Muscle of back (tissue), 11 donors: ENCODE data around the gene CEP72. TPM values are rescaled to one million over a fixed set of nuclear protein-coding genes. Genes with fewer than 3 reads are reported as not detected.
A peak's percentile ranks its signal among the peaks of the same experiment; 100 is the strongest.
"Not testable (repeated sequence)": the region's sequence is repeated elsewhere in the genome, so short reads cannot be mapped to it uniquely, and the experiment has no call there.

Source experiments
- DNase-seq, 3 donors: peaks; one replicate each; pipeline versions ENCODE4 v3.0.0 to v3.0.0-alpha.2; 2013
- polyA plus RNA-seq, 10 donors: library from polyadenylated mRNA; unstranded; fragments of 120-200 nt; gene quantifications; one replicate each; pipeline ENCODE4 v1.2.1, GENCODE V29; 2013; ENCODE audit not compliant: insufficient read length in 10 of 10

Gene CEP72
- polyA plus RNA-seq, 10 donors = 3.0 to 6.5 (median 3.9) TPM

DNA sequence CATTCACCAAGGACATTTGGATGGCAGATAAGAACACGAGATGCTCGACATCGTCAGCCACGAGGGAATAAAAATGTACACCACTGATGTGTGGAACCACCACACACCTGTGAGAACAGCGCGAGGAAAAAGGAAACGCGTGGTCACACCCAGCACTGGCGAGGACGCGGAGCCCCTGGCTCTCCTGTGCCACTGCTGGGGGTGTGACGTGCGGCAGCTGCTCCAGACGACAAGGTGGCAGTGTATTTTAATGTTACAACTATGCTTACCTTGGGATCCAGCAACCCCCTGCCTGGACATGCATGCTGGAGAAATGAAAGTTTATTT, 13.6 kb upstream of the CEP72 start:
- no peak for DNase-seq

- no peak for DNase-seq
These were observed 11.1 kb upstream of the CEP72 start for GRCh38 chr5:600886-601541.

- DNase-seq = no peak
These were observed 10.2 kb upstream of the CEP72 start for GRCh38 chr5:601771-602465.

DNA sequence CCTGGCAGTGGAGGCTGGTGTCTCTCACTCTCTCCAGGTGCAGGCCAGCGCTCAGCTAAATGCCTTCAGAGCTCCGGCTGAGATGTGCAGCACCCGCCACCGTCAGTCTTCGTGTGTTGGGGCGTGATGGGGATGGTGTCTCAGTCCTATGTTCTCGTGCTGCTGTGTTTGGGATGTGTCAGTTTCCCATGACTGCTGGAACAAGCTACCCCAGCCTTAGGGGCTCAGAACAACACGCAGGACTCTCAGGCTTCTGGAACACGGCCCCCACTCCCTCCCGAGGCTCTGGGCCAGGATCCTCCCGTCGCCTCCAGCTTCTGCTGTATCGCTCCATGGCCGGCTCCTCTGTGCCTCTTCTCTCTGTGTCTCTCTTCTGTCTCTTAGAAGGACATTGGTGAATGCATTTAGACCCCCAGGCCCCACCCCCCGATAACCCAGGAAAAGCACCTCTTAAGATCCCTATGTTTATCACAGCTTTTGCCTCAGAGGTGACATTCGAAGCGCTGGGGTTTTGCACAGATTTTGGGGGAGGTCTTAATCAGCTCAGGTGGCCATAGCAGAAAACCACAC, 9.6 kb upstream of the CEP72 start:
- DNase-seq = no peak

DNA sequence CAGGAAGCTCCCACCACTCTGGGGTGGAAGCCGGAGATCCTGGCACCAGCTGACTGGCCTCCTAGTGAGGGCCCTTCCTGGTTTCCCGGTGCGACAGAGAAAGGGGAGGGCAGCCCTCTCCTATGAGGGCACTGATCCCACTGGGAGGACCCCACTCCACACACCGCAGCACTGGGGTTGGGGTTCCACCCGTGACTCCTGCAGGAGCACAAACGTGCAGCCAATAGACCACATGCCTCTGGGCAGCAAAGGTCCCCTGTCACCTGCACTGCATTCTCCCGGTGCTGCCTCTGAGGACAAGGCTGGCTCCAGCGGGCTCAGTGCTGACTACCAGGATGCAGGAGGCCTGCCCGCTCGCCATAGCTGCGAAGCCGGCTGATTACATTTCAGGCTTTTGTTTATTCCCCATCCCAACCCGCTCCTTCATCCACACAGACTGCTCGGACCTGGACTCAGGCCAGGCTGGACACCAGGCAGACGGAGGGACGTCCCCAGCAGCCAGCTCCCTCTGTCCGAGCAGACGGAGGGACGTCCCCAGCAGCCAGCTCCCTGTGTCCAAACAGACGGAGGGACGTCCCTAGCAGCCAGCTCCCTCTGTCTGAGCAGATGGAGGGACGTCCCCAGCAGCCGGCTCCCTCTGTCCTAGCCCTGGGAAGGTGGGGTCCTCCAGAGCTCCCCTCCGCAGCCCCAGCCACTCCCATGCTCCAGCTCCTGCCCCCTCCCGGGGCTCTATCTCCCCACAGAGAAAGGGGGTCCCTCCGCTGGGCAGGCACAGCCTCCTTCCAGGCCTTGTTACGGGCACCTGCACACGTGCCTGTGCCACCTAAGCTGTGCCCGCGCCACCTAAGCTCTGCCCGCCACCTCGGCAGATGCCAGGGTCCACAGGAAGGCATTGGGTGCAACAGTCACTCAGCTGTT, 8.8 kb upstream of the CEP72 start:
- DNase-seq = no peak

- DNase-seq = no peak
These were observed 7.7 kb upstream of the CEP72 start for GRCh38 chr5:604391-604831.

GRCh38 chr5:605090-605489, 7.0 kb upstream of the CEP72 start:
- not testable (repeated sequence) for DNase-seq

DNA sequence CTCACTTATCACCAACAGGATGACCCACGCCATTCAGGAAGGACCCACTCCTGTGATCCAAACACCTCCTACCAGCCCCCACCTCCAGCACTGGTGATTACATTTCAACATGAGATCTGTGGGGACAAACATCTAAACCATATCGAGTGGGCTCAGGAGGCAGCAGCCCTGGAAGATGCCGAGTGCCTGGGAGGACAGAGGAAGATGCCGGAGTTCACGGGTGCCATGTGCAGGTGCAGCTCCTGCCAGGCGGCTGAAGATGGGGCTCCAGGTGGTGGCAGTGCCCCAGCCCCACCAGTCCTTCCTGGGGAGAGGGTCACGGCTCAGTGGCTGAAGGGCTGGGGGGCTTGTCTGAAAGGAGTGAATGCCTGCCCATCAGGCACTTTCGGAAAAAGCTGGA, 6.1 kb upstream of the CEP72 start:
- DNase-seq = no peak

- DNase-seq = no peak
These were observed 5.4 kb upstream of the CEP72 start for GRCh38 chr5:606526-607399.

DNA sequence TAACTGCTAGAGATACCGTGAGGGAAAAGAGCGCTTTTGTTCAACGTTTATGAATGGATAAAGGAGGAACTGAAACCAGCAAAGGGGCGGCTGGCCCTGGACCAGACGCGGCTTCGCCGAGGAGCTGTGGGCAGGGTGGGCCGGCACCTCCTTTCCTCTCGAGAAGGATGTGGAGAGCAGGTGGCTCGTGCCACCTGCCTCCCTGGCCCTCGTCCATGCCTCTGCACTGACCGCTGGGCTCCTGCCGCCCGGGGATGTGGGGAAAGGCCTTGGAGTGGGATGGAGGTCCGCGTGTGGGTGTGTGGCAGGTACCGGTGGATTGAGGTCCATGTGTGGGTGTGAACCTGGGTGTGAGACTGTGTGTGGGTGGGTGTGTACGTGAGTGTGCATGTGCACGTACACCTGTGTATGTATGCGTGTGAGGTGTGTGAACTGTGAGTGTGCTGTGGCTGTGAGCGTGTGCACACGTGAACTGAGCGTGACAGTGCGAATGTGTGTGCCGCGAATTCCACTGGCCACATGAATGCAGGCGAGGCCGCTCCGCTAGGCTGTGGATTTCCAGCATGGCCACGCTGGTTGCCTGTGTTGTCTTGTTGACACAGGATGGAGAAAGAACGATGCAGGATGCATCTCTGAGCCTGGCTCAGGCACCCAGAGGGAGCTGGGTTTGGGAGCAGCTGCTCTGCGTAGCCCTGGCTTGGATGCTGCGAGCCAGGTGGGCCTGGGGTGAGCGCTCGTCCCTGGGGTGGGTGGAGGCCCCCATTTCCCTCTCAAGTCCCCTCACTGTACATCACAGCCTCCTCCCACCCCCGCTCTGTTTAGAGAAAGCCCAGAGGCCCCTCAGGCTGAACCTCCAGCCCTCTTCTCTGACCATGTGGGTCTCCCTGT, 4.4 kb upstream of the CEP72 start:
- DNase-seq = no peak

DNA sequence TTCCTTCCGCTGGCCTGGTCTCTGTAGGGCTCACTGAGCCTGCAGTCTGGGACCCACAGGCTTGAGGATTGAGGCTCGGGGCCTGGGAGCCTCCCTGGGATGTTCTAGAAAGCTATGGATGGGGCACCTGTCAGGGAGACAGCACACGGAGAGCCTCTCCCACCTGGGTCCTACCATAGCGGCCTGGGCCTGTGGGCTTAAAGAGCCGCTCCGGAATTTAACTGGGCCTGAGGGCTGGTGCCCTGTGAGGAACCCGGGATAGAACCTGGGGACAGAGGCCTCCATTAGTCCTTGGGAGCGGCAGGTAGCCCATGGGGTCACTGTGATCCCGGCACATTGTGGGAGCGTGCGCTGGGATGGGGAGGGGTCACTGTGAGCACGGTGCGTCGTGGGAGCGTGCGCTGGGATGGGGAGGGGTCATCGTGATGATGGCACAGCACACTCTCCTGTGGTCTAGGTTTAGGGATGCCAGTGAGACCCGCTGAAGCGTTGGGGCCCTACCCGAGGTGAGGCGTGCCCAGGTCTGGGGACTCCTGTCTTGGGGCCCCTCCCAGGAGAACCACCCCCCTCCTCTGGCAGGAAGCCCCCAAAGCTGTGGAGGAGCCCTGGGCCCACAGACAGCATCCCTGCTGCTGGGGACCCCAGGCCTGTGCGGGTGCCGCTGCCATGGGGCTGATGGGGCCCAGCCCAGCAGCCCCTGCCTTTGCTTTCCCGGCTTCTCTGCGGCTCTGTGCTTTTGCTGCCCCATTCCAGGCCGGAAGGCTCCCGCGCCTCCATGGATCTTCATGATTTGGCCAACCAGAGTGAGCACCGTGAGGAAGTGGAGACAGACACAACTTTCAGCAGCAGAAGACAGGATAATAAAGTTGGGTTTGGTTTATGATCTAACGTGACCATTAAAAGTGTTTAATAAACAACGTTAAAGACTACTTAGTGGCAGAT, 3.4 kb upstream of the CEP72 start:
- no peak for DNase-seq

- DNase-seq = no peak
These were observed 2.6 kb upstream of the CEP72 start for GRCh38 chr5:609506-609905.

DNA sequence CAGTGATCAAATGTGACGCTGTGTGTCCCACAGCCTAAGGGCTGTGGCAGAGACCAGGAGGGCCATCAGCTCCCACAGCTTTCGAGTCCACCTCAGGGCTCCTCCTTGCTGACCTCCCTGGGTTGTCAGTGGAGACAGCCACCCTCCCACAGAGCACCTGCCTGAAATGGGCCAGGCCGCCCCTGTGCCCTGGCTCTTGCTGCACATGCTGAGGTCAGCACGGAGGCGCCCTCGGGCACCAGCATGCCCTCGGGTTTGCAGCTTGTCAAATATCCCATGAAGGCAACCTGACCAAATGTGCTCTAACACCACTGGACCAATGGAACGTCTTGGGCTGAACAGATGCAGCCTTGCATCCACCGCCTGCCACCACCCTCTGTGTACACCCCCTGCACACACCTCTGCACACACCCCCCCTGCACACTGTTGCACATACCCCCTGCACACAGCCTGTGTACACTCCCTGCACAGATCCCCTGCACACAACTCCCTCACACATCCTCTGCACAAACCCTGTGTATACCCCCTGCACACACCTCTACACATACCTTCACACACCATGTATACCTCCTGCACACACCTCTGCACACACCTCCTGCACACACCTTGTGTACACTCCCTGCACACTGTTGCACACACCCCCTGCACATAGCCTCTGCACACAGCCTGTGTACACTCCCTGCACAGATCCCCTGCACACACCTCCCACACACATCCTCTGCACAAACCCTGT, 2.0 kb upstream of the CEP72 start:
- DNase-seq = no peak

DNA sequence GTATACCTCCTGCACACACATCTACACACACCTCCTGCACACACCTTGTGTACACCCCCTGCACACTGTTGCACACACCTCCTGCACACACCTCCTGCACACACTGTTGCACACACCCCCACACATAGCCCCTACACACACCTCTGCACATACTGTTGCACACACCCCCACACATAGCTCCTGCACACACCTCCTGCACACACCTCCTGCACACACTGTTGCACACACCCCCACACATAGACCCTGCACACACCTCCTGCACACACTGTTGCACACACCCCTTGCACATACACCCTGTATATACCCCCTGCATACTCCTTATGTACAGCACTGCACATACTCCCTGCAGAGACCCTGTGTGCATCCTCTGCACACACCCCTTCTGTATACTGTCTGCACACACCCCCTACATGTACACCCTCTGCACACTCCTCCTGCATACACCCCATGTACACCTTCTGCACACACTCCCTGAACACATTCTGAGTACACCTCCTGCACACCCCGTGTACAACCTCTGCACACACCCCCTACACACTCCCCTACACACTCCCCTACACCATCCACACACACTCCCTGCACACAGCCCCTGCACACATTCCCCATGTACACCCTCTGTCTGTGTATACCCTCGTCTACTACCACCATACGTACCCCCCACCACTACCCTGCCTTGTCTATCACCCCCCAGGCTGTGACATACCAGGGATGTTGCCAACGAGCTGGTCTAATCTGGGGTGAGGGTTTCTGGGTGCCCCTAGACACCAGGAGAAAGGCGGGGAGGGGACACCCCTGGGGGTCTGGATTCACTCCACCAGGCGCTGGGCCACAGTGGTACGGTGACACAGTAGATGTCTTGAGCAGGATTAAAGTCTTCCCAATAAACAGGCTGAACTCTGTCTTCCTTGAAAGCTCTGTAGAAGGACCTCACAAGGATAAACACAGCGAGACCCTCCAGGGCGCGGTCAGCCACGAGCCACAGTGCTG, 1.1 kb upstream of the CEP72 start:
- DNase-seq = peak in 1 of 3 donors; percentile 12

DNA sequence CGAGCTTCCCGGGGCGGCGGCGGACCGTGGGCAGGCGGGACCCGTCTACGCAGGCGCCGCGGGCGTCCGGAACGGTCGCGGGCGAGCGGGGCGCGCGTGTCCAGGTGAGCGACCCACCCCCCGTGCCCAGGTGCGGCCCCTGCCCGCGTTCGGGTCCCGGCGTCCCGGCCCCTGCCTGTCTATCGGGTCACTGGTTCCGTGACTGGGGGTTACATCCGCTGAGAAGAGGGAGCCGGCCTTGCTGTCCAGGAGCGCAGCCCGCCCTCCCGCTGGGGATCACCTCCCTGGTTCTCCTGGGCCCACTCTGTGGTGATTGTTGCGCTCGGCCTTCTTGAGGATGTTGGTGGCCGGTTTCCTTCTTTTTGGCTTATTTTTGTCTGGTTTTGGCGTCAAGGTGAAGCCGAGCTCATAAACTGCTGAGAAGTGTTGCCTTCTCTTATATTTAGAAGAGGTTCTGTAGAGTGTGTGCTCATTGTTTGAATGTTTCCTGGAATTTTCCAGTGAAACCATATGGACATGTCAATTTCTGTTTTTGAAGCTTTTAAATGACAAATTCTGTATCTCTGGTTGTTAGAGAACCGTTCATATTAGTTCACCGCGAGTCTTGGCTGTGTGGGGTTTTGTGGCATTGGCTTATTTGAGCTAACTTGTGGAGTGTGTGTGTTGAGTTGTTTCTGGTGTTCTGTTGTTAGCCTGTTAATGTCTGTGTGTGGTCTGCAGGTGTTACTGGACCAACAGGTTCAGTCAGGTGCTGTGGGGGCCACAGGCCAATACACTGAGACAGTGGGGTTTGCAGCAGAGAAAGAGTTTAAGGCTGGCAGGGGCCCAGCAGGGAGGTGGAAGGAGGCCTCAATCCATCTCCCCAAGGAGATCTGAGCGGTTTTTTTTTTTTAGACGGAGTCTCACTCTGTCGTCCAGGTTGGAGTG, 621 bp downstream of the CEP72 start:
- peak in 2 of 3 donors; percentile 5 to 48 for DNase-seq

GRCh38 chr5:616484-617039, 4.4 kb downstream of the CEP72 start:
- no peak for DNase-seq
